D341Med (cell line): ENCODE data around the gene RUVBL1.
A peak's percentile ranks its signal among the peaks of the same experiment; 100 is the strongest.
"Not testable (repeated sequence)": the region's sequence is repeated elsewhere in the genome, so short reads cannot be mapped to it uniquely, and the experiment has no call there.

ENCODE experiments used
- DNase-seq: peaks from one replicate; pipeline ENCODE4 v3.0.0; 2012; ENCODE audit warnings: low spot score

The RUVBL1 gene

GRCh38 chr3:128123538-128124368 lies at the start of gene RUVBL1:
TSS of gene RUVBL1 (minus strand) at chr3:128123812. CDS start at chr3:128123724, 88 bp downstream.
- peak; percentile 98 for DNase-seq

DNA sequence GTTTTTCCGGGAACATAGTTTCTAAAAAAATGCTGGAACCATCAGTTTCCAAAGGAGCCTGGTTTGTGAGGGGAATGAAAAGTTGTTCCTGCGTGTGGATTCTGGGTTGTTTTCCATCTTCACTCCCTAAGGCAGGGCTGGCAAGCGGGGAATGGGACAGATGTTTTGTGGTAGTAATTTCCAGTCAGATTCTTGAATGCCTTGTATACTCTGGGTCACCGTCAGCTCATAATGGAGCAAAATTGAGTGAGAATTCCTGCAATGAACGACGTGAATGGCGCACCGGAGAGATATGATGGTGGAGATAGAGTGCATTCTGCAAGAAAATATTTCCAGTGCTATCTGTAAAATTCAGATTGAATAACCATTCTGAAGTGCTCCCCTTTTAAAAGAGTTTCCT lies 49.6 kb upstream of the RUVBL1 start:
- DNase-seq, result no peak

- peak; percentile 73 for DNase-seq
These were observed 47.4 kb upstream of the RUVBL1 start for GRCh38 chr3:128170866-128171516.

DNA sequence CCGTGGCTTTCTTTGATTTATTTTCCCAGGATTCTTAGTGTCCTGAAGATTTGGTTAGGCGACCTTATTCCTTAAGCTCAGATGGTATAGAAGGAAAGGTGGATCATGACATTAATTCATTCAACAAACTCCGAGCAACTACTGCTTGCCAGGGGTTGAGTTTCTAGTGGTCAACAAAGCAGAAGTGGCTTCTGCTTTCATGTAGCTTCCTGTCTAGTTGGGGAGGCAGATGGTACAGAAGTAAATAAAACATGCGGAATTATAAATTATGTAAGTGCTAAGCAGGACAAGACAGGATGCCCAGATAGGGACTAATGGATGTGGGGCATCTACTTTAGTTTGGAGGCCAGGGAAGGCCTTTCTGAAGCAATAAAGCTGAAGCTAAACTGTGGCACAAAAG lies 45.2 kb upstream of the RUVBL1 start:
- no peak for DNase-seq

DNA sequence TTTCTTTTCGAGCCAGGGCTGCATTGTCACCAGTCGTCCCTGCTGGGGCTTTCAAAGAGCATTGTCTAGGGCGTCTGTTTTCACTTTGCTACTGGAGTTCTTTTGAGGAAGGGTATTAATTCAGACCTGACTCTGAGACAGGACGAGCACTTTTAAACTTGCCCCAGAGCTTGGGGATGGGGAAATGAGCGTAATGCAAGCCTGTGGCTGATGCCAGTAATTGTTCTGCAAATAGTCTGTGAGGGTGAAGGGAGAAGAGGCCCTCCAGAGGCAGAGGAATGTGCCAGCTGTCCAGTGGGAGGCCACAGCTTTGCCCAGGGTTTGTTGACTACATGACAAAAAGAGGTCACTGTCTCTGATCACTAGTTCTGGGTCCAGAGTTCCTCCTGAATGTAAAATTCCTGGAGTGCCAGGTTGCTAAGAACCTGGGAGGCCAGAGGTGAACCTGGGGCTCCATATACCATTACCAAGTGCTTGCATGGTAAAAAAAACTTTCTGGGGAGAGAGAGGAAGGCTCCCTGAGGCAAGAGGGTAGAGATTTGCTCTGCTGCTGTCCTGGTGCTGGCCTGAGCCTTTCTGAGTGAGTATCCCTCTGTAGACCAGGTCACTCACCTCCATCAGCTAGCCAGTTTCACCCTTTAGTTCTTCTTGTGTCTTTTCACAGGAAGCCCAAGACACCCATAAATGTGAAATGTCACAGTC lies 44.5 kb upstream of the RUVBL1 start:
- DNase-seq, result no peak

GRCh38 chr3:128167646-128167972 lies 44.0 kb upstream of the RUVBL1 start:
- no peak for DNase-seq

GRCh38 chr3:128166971-128167453 lies 43.4 kb upstream of the RUVBL1 start:
- no peak for DNase-seq

GRCh38 chr3:128163432-128163831 lies 39.8 kb upstream of the RUVBL1 start:
- no peak for DNase-seq

GRCh38 chr3:128160661-128161060 lies 37.0 kb upstream of the RUVBL1 start:
- no peak for DNase-seq

GRCh38 chr3:128155616-128156360 lies 32.2 kb upstream of the RUVBL1 start:
- peak; percentile 1 for DNase-seq

GRCh38 chr3:128154354-128154753 lies 30.7 kb upstream of the RUVBL1 start:
- DNase-seq, result not testable (repeated sequence)

DNA sequence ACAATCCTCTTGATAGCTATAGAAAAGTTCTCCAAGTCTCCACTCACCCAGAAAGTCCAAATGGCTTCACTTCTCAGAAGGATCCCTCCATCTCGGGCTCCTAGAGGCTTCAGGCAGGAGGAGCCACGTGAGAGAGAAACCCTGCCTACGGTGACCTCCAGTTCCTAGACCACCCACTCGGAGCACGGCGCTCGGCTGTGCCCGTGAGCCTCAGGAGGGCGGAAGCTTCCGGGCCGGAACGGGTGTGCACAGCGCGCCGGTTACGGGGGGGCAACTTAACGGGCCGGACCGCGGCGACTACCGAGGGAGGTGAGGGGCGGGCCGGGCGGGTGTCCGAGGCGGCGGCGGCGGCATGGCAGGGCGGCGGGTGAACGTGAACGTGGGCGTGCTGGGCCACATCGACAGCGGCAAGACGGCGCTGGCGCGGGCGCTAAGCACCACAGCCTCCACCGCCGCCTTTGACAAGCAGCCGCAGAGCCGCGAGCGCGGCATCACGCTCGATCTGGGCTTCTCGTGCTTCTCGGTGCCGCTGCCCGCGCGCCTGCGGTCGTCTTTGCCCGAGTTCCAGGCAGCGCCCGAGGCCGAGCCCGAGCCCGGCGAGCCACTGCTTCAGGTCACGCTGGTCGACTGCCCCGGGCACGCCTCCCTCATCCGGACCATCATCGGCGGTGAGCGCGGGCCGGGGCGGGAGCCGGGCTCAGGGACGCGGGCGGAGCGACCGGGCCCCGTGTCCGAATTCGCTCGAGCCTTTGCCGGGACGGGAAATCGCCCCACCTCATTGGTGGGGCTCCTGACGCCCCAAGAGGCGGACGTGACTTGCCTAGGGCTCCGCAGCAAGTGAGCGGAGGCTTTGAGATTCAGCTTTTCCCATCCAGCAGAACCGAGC lies 29.8 kb upstream of the RUVBL1 start, which contains the start of gene EEFSEC:
TSS of gene EEFSEC (plus strand) at position 326 of the 886 bp plus-strand sequence. CDS start at position 353, 27 bp downstream.
- peak; percentile 89 for DNase-seq

DNA sequence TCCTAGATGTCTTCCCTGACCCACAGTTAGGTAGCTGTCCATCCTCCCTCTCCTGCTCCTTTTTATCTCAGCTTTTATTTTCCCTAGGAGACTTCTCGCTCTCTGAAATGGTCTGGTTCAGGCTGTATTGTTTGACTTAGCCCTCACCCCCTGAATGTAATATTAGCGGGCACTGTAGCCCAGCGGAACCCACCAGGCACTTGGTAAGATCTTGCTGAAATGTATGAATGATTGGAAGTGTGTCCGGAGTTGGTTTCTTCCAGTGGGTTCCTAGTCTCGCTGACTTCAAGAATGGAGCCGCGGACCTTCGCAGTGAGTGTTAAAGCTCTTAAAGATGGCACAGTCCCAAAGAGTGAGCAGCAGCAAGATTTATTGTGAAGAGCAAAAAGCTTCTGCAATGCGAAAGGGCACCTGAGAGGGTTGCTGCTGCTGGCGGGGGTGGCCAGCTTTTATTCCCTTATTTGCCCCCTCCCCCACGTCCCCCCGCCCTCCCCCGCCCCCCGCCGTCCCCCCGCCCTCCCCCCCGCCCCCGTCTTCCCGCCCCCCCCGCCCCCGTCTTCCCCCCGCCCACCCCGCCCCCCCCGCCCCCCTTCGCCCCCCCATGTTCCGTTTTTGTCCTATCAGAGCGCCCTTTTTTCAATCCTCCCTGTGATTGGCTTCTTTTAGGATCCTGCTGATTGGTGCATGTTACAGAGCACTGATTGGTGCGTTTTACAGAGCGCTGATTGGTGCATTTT lies 29.0 kb upstream of the RUVBL1 start:
- DNase-seq, result peak; percentile 48

DNA sequence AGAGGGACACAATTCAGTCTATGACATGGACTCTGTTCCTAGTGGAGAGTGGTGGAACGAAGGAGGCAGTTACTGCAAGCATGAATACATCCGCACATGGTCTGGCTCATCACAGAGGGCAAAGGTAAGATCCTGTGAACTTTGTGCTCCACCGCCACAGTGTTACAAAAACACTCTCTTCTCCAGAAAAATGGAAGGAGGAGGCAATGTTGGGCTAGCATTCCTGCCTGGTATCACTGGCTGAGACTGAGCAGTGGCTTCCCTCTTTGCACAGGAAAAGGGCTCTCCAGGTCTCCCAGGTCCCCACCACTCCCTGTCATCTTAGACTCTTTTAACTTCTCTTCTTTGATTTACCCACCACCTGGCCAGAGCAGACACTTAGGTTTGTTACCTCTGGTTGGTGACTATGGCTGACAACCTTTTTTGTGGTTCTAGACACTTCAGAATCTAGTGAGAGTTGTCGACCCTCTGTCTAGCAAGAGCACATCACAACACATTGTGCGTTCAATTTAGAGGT lies 28.2 kb upstream of the RUVBL1 start:
- no peak for DNase-seq

GRCh38 chr3:128149650-128150049 lies 26.0 kb upstream of the RUVBL1 start:
- no peak for DNase-seq

GRCh38 chr3:128146201-128146600 lies 22.6 kb upstream of the RUVBL1 start:
- no peak for DNase-seq

DNA sequence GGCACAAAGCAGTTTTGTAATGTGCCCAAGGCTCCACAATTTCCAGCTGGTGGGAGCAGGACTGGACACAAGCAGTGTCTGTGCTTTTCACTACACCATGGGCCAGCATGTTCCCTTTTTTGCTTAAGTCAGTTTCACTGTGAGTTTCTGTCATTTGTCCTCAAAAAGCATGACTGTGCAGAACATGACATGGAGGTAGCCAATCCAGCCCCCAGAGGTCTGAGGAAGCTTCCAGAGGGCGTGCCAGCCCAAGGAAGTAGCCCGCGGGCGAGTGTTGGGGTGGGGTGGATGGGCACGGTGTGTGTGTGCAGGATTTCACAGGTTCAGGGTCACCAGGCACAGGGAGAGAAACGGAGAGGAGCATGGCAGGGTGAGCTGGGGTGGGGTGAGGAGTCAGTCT lies 21.7 kb upstream of the RUVBL1 start:
- DNase-seq, result no peak

- DNase-seq, result no peak
These were observed 21.0 kb upstream of the RUVBL1 start for GRCh38 chr3:128144512-128145187.

- no peak for DNase-seq
These were observed 19.9 kb upstream of the RUVBL1 start for GRCh38 chr3:128143496-128143895.
